ENCODE results near the gene STIP1.
A peak's percentile ranks its signal among the peaks of the same experiment; 100 is the strongest.

Gene STIP1

GRCh38 chr11:64232967-64233315 is 47.0 kb downstream of the STIP1 start:
- Histone ChIP-seq H3K9ac (ENCODE audit: low read length) (no peak overlapping the region), H3K18ac (ENCODE audit: low read depth in 1 of 2, low read length in 2 of 2) (no peak overlapping the region), H3K4me2 (ENCODE audit: low read length, poor library complexity, severe bottlenecking) (no peak overlapping the region), H4K8ac (ENCODE audit: low read length) (no peak overlapping the region), H3K27me3 (ENCODE audit: control insufficient read depth in 1 of 2, insufficient read depth in 1 of 2, low read length in 2 of 2) (no peaks in the 10 kb centered on the region), H3K4me3 (ENCODE audit: insufficient read depth in 1 of 2, low read depth in 1 of 2, low read length in 2 of 2) (no peak overlapping the region), H3K9me3 (ENCODE audit: control insufficient read depth, low read length) (no peaks in the 10 kb centered on the region), H4K91ac (ENCODE audit: low read length) (no peak overlapping the region), H2BK5ac (ENCODE audit: low read depth, low read length, poor library complexity, severe bottlenecking) (no peak overlapping the region), H3K4me1 (ENCODE audit: control insufficient read depth, insufficient read depth, low read depth, low read length) (peaks cover 43% of the 10 kb centered on the region), H2AFZ (ENCODE audit: low read depth, low read length) (no peak overlapping the region), H3K36me3 (ENCODE audit: control insufficient read depth in 1 of 2, insufficient read depth in 2 of 2, low read depth in 1 of 2, low read length in 2 of 2) (peaks cover 16 to 32% of the 10 kb centered on the region in 2 experiments), H2BK120ac (ENCODE audit: low read depth, low read length) (no peak overlapping the region), H3K23ac (ENCODE audit: low read length in 2 of 2) (no peak overlapping the region), H3K79me1 (replicated peaks; ENCODE audit: low read length, poor library complexity, severe bottlenecking) (peaks cover 41% of the 10 kb centered on the region), H2AK5ac (ENCODE audit: low read length, severe bottlenecking) (no peak overlapping the region), H3K14ac (ENCODE audit: low read length in 2 of 2) (no peak overlapping the region), H3K4ac (ENCODE audit: low read depth in 1 of 2, low read length in 2 of 2) (no peak overlapping the region), H2BK12ac (ENCODE audit: low read length in 2 of 2) (no peak overlapping the region), H2BK15ac (ENCODE audit: low read depth, poor library complexity, severe bottlenecking) (no peak overlapping the region), H3K27ac (ENCODE audit: low read length, poor library complexity, severe bottlenecking) (no peak overlapping the region)
- 94% methylated on average over 7 of the region's 8 CpGs for WGBS
- no peak for DNase-seq

DNA sequence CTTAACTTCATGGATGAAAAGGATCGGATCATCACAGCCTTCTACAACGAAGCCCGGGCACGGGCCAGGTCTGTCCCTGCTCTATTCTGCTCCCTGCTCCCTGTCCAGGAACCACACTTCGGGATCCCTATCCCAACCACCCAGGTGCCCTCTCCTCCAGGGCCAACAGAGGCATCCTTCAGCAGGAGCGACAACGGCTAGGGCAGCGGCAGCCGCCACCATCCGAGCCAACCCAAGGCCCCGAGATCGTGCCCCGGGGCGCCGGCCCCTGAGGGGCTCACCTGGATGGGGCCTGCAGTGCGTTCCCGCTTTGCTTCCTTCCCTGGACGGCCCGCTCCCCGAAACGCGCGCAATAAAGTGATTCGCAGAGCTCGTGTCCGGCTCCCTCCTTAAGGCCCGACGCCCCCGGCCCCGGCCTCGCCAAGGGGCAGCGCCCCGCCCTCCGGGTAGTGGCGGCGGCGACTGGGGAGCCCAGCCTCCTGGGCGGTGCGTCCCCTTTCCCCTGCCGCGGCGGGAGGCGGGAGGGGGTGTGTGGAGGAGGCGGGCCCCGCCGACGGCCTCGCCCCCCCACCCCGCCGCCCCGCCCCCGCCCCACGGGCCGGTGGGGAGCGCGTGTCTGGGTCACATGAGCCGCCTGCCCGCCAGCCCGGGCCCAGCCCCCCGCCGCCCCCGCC is 48.1 kb downstream of the STIP1 start, which contains the start of gene VEGFB:
Gene VEGFB, plus strand, starts transcription at position 672 of the 674 bp plus-strand sequence. CDS start 250 bp downstream, outside the sequence.
- H4K91ac ChIP-seq (ENCODE audit: low read length): peak within 1 kb of the TSS; percentile 81

DNA sequence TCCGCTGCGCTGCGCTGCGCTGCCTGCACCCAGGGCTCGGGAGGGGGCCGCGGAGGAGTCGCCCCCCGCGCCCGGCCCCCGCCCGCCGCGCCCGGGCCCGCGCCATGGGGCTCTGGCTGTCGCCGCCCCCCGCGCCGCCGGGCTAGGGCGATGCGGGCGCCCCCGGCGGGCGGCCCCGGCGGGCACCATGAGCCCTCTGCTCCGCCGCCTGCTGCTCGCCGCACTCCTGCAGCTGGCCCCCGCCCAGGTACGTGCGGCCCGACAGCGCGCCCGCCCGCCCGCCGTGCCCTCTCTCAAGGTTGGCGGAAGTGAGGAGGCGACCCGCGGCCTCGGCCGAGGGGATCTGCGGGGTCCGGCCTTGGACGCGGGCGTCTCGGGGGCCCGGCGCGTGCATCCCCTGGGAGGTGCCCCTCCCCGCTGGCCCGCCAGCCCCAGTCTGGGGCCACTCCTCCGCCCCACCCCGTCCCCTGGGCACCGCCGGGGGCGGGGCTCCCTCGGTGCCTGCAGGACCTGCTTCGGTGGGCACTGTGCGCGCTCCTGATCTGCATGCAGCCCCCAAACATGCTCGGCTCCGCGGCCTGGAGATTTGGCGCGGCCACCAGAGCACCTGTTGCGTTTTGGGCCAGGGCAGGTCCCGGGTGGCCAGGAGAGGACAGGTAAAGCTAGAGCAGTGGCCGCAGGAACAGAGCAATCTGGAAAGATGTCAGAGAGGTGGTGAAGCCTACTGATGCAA is 48.8 kb downstream of the STIP1 start:
- peak overlapping the region; percentile 87 to 91 for H3K4me3 ChIP-seq (ENCODE audit: insufficient read depth in 1 of 2, low read depth in 1 of 2, low read length in 2 of 2)
- H3K14ac ChIP-seq (ENCODE audit: low read length in 2 of 2): peak overlapping the region in 1 of 2 experiments; percentile 85
- peak overlapping the region in 1 of 2 experiments; percentile 90 for H3K4ac ChIP-seq (ENCODE audit: low read depth in 1 of 2, low read length in 2 of 2)
- peak overlapping the region in 1 of 2 experiments; percentile 50 for H2BK12ac ChIP-seq (ENCODE audit: low read length in 2 of 2)
- peak; percentile 20 for DNase-seq
- peak overlapping the region; percentile 74 for H2BK15ac ChIP-seq (ENCODE audit: low read depth, poor library complexity, severe bottlenecking)
- peak overlapping the region; percentile 80 for H3K9ac ChIP-seq (ENCODE audit: low read length)
- H2BK5ac ChIP-seq (ENCODE audit: low read depth, low read length, poor library complexity, severe bottlenecking): peak overlapping the region; percentile 12
- 4% methylated on average over 43 of the region's 80 CpGs for WGBS
- peaks cover 40% of the 10 kb centered on the region for H3K79me1 ChIP-seq (replicated peaks; ENCODE audit: low read length, poor library complexity, severe bottlenecking)
- peak overlapping the region; percentile 63 for H2AFZ ChIP-seq (ENCODE audit: low read depth, low read length)
- no peak overlapping the region for H3K27ac ChIP-seq (ENCODE audit: low read length, poor library complexity, severe bottlenecking)
- H3K9me3 ChIP-seq (ENCODE audit: control insufficient read depth, low read length): no peaks in the 10 kb centered on the region
- peak overlapping the region; percentile 81 for H4K91ac ChIP-seq (ENCODE audit: low read length)
- peaks cover 34% of the 10 kb centered on the region for H3K4me1 ChIP-seq (ENCODE audit: control insufficient read depth, insufficient read depth, low read depth, low read length)
- peak overlapping the region in 1 of 2 experiments; percentile 90 for H3K23ac ChIP-seq (ENCODE audit: low read length in 2 of 2)
- H3K4me2 ChIP-seq (ENCODE audit: low read length, poor library complexity, severe bottlenecking): peak overlapping the region; percentile 73
- H3K27me3 ChIP-seq (ENCODE audit: control insufficient read depth in 1 of 2, insufficient read depth in 1 of 2, low read length in 2 of 2): no peaks in the 10 kb centered on the region
- peak overlapping the region; percentile 24 to 98 for H3K18ac ChIP-seq (ENCODE audit: low read depth in 1 of 2, low read length in 2 of 2)
- peaks cover 33 to 43% of the 10 kb centered on the region in 2 experiments for H3K36me3 ChIP-seq (ENCODE audit: control insufficient read depth in 1 of 2, insufficient read depth in 2 of 2, low read depth in 1 of 2, low read length in 2 of 2)
- H2AK5ac ChIP-seq (ENCODE audit: low read length, severe bottlenecking): no peak overlapping the region
- H2BK120ac ChIP-seq (ENCODE audit: low read depth, low read length): peak overlapping the region; percentile 78
- peak overlapping the region; percentile 81 for H4K8ac ChIP-seq (ENCODE audit: low read length)

More for the DNA sequence above, 48.1 kb downstream of the STIP1 start, which contains the start of gene VEGFB:
- Histone ChIP-seq H3K4ac (ENCODE audit: low read depth in 1 of 2, low read length in 2 of 2) (peak within 1 kb of the TSS; percentile 0 to 93), H3K4me2 (ENCODE audit: low read length, poor library complexity, severe bottlenecking) (peak within 1 kb of the TSS; percentile 92), H2AK5ac (ENCODE audit: low read length, severe bottlenecking) (no peak within 1 kb of the TSS), H3K4me1 (ENCODE audit: control insufficient read depth, insufficient read depth, low read depth, low read length) (peaks cover 42% of the 10 kb centered on the region), H2BK120ac (ENCODE audit: low read depth, low read length) (peak within 1 kb of the TSS; percentile 78), H3K14ac (ENCODE audit: low read length in 2 of 2) (peak within 1 kb of the TSS in 1 of 2 experiments; percentile 89), H3K18ac (ENCODE audit: low read depth in 1 of 2, low read length in 2 of 2) (peak within 1 kb of the TSS; percentile 54 to 98), H3K79me1 (replicated peaks; ENCODE audit: low read length, poor library complexity, severe bottlenecking) (peaks cover 41% of the 10 kb centered on the region), H3K4me3 (ENCODE audit: insufficient read depth in 1 of 2, low read depth in 1 of 2, low read length in 2 of 2) (peak within 1 kb of the TSS; percentile 87 to 91), H3K27ac (ENCODE audit: low read length, poor library complexity, severe bottlenecking) (no peak within 1 kb of the TSS), H3K9ac (ENCODE audit: low read length) (peak within 1 kb of the TSS; percentile 85), H3K27me3 (ENCODE audit: control insufficient read depth in 1 of 2, insufficient read depth in 1 of 2, low read length in 2 of 2) (no peaks in the 10 kb centered on the region), H2BK5ac (ENCODE audit: low read depth, low read length, poor library complexity, severe bottlenecking) (peak within 1 kb of the TSS; percentile 12), H2BK12ac (ENCODE audit: low read length in 2 of 2) (peak within 1 kb of the TSS in 1 of 2 experiments; percentile 85), H2AFZ (ENCODE audit: low read depth, low read length) (peak within 1 kb of the TSS; percentile 64), H3K9me3 (ENCODE audit: control insufficient read depth, low read length) (no peaks in the 10 kb centered on the region), H4K8ac (ENCODE audit: low read length) (peak within 1 kb of the TSS; percentile 81), H2BK15ac (ENCODE audit: low read depth, poor library complexity, severe bottlenecking) (peak within 1 kb of the TSS; percentile 74), H3K23ac (ENCODE audit: low read length in 2 of 2) (peak within 1 kb of the TSS in 1 of 2 experiments; percentile 90), H3K36me3 (ENCODE audit: control insufficient read depth in 1 of 2, insufficient read depth in 2 of 2, low read depth in 1 of 2, low read length in 2 of 2) (peaks cover 27 to 43% of the 10 kb centered on the region in 2 experiments)
- WGBS: 2% methylated on average over 27 of the region's 62 CpGs
- peak; percentile 58 for DNase-seq

Data from mesenchymal stem cell (in vitro differentiated cells and primary cell).